NCI-H345 treated with DMSO at 0.1 percent for 48 hours (cell line): ENCODE measurements around the gene TRIM14.
A peak's percentile ranks its signal among the peaks of the same experiment; 100 is the strongest.
"Not testable (repeated sequence)": the region's sequence is repeated elsewhere in the genome, so short reads cannot be mapped to it uniquely, and the experiment has no call there.

ENCODE experiments used
- DNase-seq: peaks from one replicate; lab custom pipeline; 2025; ENCODE audit not compliant: unreplicated experiment; lab: John Stamatoyannopoulos, UW

Gene TRIM14

GRCh38 chr9:98084396-98084795 lies 34.6 kb downstream of the TRIM14 start:
- DNase-seq: no peak

GRCh38 chr9:98083566-98084183 lies 35.3 kb downstream of the TRIM14 start:
- no peak for DNase-seq

DNA sequence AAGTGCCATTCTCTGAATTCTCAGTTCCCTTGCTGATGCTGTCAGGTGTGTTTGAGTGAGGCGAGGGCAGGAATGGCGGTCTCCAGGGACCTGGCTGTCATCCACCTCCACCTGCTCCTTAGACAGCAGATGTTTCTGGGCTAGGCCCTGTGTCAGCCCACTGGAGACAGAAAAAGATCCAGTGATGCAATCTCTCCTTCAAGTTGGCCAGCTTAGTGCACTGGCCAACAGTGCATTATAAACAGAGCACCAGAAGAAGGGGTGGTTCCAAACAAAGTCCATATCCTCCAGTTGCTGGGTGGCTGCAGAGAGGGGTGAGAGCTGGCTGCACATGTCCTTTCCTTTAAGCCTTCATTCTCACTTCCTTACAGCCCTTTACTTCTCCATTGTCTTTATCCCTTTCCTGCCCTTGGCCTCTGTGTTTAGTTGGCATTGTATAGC lies 35.9 kb downstream of the TRIM14 start:
- DNase-seq: no peak

GRCh38 chr9:98081477-98082219 lies 37.4 kb downstream of the TRIM14 start:
- no peak for DNase-seq

- DNase-seq: no peak
Measured at GRCh38 chr9:98080780-98081179, 38.2 kb downstream of the TRIM14 start.

- no peak for DNase-seq
Measured at GRCh38 chr9:98080326-98080725, 38.7 kb downstream of the TRIM14 start.

GRCh38 chr9:98078895-98079294 lies 40.1 kb downstream of the TRIM14 start:
- DNase-seq: no peak

- DNase-seq: not testable (repeated sequence)
Measured at GRCh38 chr9:98076514-98076890, 42.5 kb downstream of the TRIM14 start.

DNA sequence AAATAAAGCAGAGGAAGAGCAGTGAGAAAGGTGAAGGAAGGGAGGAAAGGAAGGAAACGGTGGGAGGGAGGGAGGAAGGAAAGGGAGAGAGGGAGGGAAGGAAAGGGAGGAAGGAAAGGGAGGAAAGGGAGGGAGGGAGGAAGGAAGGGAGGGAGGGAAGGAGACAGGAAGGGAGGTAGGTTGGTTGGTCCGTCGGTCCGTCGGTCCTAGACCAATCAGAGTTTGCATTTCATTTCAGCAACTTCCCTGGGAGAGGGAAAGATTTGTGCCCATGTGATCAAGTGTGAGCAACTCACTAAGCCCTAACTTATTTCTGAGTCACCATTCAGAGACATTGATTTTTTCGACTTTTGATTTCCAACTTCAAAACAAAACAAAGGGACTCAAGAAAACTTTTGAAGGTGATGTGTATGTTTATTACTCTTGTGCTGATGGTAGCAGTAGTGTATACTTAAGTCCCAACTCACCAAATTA lies 43.7 kb downstream of the TRIM14 start:
- DNase-seq: no peak

DNA sequence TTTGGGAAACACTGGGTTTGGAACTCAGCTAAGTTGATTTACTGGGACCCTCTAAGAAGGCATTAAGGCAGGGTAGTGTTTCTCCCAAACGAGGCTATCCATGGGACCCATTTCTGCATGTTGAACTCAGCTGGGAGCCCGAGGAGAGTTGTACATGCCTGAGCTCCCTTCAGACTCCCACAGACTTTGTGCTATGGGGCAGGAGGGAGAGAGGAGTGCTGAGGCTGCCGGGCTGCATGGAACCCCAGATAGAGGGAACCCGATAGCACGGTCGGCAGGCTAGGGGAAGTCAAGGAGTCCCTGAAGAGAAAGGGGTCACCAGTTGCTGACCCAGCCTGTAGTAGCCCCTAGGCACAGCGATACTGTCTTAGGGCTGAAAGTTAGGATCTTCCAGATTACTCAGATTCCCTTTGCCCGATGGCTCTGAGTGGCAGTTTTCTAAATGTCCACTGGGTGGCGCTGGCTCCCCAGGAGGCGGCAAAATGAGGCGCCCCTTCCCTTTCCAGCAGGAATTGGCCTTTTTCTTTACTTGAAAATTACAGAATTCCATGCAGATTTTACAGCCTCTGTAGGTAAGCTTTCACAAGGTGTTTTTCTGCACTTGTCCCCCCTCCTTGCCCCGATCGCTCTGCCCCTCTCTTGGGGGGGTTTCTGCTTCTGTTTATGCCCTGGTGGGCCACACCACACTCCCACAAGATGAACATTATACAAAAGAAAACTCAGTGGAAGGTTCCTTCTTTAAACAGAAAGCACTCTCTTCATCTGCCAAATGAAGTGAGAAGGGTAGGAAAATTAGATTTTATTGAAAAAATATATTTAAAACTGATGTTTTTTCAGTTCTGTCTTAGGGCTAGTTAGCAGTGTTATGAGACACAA lies 44.7 kb downstream of the TRIM14 start:
- DNase-seq: peak; percentile 52

DNA sequence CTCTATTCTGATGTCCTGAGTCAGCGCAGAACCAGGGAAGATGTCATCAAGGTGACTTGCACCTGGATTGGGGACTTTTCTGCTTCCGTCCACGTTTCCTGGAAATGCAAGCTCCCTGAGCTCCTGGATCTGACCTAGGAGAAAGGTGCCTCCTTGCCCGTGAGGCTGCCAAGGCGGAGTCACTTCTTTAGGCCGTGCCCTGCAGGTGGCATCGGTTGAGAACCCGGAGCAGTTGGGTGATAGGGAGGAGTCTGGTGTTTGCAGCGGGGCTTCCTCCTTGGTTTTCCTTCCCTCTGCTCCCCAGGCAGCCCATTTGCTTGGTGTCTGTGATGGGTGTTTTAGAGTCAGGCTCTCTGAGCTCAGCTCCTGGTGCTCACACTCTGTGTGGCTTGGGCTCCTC lies 47.3 kb downstream of the TRIM14 start:
- DNase-seq: no peak

DNA sequence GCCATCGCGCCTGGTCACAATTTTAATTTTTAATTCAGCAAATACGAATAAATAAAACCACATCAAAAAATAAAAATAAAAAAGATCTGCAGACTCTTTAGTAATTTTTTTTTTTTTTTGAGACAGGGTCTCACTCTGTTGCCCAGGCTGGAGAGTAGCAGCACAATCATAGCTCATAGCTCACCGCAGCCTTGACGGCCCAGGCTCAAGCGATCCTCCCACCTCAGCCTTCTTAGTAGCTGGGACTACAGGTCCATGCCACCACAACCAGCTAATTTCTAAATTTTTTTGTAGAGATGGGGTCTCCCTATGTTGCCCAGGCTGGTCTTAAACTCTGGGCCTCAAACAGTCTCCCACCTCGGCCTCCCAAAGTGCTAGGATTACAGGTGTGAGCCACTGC lies 48.3 kb downstream of the TRIM14 start:
- DNase-seq: no peak

- no peak for DNase-seq
Measured at GRCh38 chr9:98069551-98069950, 49.5 kb downstream of the TRIM14 start.

DNA sequence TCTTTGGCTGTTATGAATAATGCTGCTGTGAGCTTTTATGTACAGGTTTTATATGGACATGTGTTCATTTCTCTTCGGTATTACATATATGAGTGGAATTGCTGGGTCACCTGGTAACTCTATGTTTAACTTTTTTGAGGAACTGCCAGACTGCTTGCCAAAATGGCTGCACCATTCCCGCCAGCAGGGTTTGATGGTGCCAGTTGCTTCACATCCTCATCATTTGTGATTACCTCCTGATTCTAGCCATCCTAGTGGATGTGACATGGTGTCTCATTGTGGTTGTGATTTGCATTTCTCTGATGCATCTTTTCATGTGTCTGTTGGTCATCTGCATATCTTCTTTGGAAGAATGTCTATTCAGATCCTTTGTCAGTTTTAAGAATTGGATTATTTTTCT lies 51.8 kb downstream of the TRIM14 start:
- no peak for DNase-seq

DNA sequence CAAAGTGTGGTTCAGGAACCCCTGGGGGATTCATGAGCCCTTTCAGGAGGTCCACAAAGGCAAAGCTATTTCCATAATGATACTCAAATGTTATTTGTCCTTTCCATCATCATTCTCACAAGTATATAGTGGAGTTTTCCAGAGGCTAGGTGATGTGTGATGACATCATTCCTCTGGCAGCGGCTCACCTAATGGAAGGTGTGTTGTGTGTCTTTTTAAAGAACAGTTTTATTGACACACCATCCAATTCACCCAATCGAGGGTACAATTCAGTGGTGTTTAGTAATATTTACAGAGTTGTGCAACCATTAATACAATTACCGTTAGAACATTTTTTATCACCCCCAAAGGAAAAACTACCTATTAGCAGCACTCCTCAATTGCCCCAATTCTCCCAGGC lies 52.8 kb downstream of the TRIM14 start:
- no peak for DNase-seq

- DNase-seq: no peak
Measured at GRCh38 chr9:98064623-98065392, 54.2 kb downstream of the TRIM14 start.

GRCh38 chr9:98062161-98062560 lies 56.9 kb downstream of the TRIM14 start:
- no peak for DNase-seq

GRCh38 chr9:98057138-98057799 lies 61.8 kb downstream of the TRIM14 start:
- peak; percentile 10 for DNase-seq

DNA sequence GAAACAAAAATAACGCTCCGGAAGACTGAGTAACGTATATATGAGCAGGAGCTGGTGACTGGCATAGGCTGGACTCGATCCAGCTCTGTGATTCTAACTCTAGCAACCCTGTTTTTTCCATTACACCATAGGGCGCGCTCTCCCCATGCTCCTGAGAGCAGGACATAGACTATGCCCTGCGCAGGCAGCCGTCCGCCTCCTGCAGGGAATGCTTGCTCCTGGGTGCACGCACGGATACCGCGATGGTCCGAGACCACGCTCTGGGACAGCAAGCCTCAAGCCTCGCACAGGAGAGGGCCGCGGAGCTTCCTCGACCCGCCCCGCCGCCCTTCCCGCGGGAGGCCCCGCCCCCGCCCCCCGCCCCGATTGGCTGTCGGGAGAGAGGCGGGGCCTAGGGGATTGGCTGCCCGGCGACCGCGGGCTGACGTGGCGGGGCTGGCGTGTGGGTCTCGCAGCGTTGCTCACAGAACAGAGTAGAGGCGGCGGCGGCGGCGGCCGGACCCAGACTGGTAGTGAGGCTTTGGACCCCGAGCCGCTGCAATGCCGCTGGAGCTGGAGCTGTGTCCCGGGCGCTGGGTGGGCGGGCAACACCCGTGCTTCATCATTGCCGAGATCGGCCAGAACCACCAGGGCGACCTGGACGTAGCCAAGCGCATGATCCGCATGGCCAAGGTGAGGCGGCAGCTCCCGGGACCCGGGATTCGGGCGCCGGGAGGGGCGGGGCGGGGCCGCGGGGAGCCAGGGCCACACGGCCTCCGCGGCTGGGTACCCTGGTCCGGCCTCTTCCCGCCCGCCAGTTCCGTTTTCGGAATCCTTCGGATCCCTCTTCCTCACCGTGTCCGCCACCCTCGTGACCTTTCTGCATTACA lies 62.5 kb downstream of the TRIM14 start, which contains the start of gene NANS:
NANS (plus strand) TSS at position 464 of the 869 bp plus-strand sequence; CDS start at position 541, 77 bp downstream.
- DNase-seq: peak; percentile 86
